Measurements from ENCODE around the gene WEE2. TPM values are rescaled to one million over a fixed set of nuclear protein-coding genes. Genes with fewer than 3 reads are reported as not detected.
"Not testable (repeated sequence)": the region's sequence is repeated elsewhere in the genome, so short reads cannot be mapped to it uniquely, and the experiment has no call there.

Gene WEE2
- total RNA-seq, 1 experiment from 2014 or later = 0.04 TPM

DNA sequence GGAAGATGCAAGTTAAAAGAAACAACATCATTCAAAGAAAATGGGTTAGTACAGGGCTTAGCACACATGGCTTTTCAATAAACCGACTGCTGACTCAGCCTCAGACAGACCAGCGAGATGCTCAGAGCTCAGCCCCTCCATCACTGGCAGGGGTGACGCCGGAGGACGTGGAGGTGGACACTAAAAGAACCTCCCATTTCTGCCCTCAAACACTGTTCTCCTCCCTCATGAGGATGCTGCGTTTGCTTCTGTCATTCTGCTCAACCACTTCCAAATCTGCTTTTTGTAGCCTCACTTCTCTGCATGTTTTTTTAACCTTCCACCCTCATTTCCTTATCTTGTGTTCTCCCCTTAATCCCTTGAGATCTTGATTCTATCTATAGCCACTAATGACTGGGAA lies 21.5 kb upstream of the WEE2 start:
- H3K9me3 Mint-ChIP-seq = no peaks in the 10 kb centered on the region
- no peak for ATAC-seq
- H3K4me3 Mint-ChIP-seq = no peak overlapping the region
- TF ChIP-seq ATF1 (CRISPR knock-in tag; IDR thresholded peaks at IDR 0.05) (no peak), JUN (CRISPR knock-in tag; IDR thresholded peaks at IDR 0.05) (no peak), NR3C1 (CRISPR knock-in tag; conservative IDR thresholded peaks at IDR 0.05; ENCODE audit: low read depth) (no peak), KAT7 (CRISPR knock-in tag; IDR thresholded peaks at IDR 0.05; ENCODE audit: borderline replicate concordance) (no peak), FOXK1 (CRISPR knock-in tag; IDR thresholded peaks at IDR 0.05) (no peak), GABPB1 (CRISPR knock-in tag; IDR thresholded peaks at IDR 0.05) (no peak)
- TF ChIP-seq, protein P1, sequence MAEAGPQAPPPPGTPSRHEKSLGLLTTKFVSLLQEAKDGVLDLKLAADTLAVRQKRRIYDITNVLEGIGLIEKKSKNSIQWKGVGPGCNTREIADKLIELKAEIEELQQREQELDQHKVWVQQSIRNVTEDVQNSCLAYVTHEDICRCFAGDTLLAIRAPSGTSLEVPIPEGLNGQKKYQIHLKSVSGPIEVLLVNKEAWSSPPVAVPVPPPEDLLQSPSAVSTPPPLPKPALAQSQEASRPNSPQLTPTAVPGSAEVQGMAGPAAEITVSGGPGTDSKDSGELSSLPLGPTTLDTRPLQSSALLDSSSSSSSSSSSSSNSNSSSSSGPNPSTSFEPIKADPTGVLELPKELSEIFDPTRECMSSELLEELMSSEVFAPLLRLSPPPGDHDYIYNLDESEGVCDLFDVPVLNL (CRISPR knock-in tag; IDR thresholded peaks at IDR 0.05; ENCODE audit: borderline replicate concordance, low read depth) = no peak
- TF ChIP-seq, protein P2, sequence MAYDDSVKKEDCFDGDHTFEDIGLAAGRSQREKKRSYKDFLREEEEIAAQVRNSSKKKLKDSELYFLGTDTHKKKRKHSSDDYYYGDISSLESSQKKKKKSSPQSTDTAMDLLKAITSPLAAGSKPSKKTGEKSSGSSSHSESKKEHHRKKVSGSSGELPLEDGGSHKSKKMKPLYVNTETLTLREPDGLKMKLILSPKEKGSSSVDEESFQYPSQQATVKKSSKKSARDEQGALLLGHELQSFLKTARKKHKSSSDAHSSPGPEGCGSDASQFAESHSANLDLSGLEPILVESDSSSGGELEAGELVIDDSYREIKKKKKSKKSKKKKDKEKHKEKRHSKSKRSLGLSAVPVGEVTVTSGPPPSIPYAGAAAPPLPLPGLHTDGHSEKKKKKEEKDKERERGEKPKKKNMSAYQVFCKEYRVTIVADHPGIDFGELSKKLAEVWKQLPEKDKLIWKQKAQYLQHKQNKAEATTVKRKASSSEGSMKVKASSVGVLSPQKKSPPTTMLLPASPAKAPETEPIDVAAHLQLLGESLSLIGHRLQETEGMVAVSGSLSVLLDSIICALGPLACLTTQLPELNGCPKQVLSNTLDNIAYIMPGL (CRISPR knock-in tag; IDR thresholded peaks at IDR 0.05) = no peak
- TF ChIP-seq, protein P3, sequence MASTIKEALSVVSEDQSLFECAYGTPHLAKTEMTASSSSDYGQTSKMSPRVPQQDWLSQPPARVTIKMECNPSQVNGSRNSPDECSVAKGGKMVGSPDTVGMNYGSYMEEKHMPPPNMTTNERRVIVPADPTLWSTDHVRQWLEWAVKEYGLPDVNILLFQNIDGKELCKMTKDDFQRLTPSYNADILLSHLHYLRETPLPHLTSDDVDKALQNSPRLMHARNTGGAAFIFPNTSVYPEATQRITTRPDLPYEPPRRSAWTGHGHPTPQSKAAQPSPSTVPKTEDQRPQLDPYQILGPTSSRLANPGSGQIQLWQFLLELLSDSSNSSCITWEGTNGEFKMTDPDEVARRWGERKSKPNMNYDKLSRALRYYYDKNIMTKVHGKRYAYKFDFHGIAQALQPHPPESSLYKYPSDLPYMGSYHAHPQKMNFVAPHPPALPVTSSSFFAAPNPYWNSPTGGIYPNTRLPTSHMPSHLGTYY (CRISPR knock-in tag; IDR thresholded peaks at IDR 0.05) = no peak
- POLR2A ChIA-PET = no interaction called here
- H3K36me3 Mint-ChIP-seq = peaks cover 8% of the 10 kb centered on the region; the same call in 1 of the 2 replicates
- CTCF ChIA-PET = interaction anchor here (1.0 to 4.2 kb wide), 4 partner anchors 12 to 99 kb away, joined by 4 to 14 read pairs (median 8); no protein-coding TSS in a partner anchor
- peaks cover 17% of the 10 kb centered on the region for H3K4me1 Mint-ChIP-seq
- no peak for DNase-seq (ENCODE audit: low spot score)
- H3K27me3 Mint-ChIP-seq (ENCODE audit: low read depth) = no peaks in the 10 kb centered on the region
- H3K27ac Mint-ChIP-seq = peak overlapping the region; percentile 11; the same call in 1 of the 2 replicates

DNA sequence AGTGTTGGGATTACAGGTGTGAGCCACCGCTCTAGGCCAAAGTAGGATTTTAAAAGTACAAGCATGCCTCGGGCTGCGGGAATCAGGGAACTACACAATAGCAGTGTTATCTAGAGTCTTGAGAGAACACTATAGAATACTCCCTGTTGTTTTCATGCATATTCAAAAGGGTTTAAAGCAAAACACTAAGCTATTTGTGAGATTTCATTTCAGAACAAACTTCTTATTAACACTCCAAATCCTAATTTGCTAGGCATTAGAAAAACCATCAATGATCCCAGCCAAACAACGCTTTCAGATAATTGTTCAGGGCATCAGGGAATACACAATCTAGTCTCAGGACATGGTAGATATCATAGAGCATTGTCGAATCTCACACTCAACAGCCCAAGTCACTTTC lies 20.1 kb upstream of the WEE2 start:
- POLR2A ChIA-PET = no interaction called here
- TF ChIP-seq, protein P4, sequence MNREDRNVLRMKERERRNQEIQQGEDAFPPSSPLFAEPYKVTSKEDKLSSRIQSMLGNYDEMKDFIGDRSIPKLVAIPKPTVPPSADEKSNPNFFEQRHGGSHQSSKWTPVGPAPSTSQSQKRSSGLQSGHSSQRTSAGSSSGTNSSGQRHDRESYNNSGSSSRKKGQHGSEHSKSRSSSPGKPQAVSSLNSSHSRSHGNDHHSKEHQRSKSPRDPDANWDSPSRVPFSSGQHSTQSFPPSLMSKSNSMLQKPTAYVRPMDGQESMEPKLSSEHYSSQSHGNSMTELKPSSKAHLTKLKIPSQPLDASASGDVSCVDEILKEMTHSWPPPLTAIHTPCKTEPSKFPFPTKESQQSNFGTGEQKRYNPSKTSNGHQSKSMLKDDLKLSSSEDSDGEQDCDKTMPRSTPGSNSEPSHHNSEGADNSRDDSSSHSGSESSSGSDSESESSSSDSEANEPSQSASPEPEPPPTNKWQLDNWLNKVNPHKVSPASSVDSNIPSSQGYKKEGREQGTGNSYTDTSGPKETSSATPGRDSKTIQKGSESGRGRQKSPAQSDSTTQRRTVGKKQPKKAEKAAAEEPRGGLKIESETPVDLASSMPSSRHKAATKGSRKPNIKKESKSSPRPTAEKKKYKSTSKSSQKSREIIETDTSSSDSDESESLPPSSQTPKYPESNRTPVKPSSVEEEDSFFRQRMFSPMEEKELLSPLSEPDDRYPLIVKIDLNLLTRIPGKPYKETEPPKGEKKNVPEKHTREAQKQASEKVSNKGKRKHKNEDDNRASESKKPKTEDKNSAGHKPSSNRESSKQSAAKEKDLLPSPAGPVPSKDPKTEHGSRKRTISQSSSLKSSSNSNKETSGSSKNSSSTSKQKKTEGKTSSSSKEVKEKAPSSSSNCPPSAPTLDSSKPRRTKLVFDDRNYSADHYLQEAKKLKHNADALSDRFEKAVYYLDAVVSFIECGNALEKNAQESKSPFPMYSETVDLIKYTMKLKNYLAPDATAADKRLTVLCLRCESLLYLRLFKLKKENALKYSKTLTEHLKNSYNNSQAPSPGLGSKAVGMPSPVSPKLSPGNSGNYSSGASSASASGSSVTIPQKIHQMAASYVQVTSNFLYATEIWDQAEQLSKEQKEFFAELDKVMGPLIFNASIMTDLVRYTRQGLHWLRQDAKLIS (CRISPR knock-in tag; IDR thresholded peaks at IDR 0.05; ENCODE audit: borderline replicate concordance) = no peak
- TF ChIP-seq GRHL2 (CRISPR knock-in tag; IDR thresholded peaks at IDR 0.05; ENCODE audit: insufficient replicate concordance, severe bottlenecking) = no peak
- no peak for ATAC-seq
- H3K36me3 Mint-ChIP-seq = peaks cover 8% of the 10 kb centered on the region; the same call in 1 of the 2 replicates
- H3K4me1 Mint-ChIP-seq = peaks cover 23% of the 10 kb centered on the region
- CTCF ChIA-PET = interaction anchor here (0.6 to 4.2 kb wide), 3 partner anchors 13 to 98 kb away, joined by 3 to 14 read pairs (median 7); no protein-coding TSS in a partner anchor
- no peaks in the 10 kb centered on the region for H3K9me3 Mint-ChIP-seq
- DNase-seq (ENCODE audit: low spot score) = no peak
- H3K27me3 Mint-ChIP-seq (ENCODE audit: low read depth) = no peaks in the 10 kb centered on the region
- no peak overlapping the region for H3K4me3 Mint-ChIP-seq
- no peak overlapping the region for H3K27ac Mint-ChIP-seq

DNA sequence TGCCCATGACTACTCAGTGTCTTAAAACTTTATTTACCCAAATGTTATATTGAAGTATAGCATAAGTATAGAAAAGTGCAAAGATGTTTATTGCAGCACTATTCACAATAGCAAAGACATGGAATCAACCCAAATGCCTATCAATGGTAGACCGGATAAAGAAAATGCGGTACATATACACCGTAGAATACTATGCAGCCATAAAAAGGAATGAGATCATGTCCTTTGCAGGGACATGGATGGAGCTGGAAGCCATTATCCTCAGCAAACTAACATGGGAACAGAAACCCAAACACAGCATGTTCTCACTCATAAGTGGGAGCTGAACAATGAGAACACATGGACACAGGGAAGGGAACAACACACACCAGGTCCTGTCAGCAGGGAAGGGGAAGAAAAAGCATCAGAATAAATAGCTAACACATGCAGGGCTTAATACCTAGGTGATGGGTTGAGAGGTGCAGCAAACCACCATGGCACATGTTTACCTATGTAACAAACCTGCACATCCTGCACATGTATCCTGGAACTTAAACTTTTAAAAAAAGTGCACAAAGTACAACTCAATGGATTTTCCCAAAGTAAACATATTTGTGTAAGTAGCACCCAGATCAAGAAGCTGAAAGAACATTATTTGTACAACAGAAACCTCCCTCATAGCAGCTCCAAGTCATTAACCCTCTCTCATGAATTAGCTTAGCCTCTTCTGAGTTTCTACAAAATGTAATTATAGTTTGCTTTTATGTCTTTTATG lies 18.9 kb upstream of the WEE2 start:
- peaks cover 23% of the 10 kb centered on the region for H3K4me1 Mint-ChIP-seq
- POLR2A ChIA-PET; ATAC-seq; H3K9me3 Mint-ChIP-seq; H3K27ac Mint-ChIP-seq; H3K36me3 Mint-ChIP-seq; H3K4me3 Mint-ChIP-seq; H3K27me3 Mint-ChIP-seq (ENCODE audit: low read depth); DNase-seq (ENCODE audit: low spot score): not testable (repeated sequence)
- CTCF ChIA-PET = interaction anchor here (0.8 to 4.2 kb wide), 4 partner anchors 12 to 49 kb away, joined by 3 to 14 read pairs (median 4); partner anchors contain the start of gene SSBP1
